ENCODE measurements around the gene RAX2. TPM values are rescaled to one million over a fixed set of nuclear protein-coding genes. Genes with fewer than 3 reads are reported as not detected.
A peak's percentile ranks its signal among the peaks of the same experiment; 100 is the strongest.

RAX2 gene
- total and polyA plus RNA-seq, 2 of the 13 experiments (the other 11 are each of a cell fraction or from before 2014, with no cell fraction given): not detected

DNA sequence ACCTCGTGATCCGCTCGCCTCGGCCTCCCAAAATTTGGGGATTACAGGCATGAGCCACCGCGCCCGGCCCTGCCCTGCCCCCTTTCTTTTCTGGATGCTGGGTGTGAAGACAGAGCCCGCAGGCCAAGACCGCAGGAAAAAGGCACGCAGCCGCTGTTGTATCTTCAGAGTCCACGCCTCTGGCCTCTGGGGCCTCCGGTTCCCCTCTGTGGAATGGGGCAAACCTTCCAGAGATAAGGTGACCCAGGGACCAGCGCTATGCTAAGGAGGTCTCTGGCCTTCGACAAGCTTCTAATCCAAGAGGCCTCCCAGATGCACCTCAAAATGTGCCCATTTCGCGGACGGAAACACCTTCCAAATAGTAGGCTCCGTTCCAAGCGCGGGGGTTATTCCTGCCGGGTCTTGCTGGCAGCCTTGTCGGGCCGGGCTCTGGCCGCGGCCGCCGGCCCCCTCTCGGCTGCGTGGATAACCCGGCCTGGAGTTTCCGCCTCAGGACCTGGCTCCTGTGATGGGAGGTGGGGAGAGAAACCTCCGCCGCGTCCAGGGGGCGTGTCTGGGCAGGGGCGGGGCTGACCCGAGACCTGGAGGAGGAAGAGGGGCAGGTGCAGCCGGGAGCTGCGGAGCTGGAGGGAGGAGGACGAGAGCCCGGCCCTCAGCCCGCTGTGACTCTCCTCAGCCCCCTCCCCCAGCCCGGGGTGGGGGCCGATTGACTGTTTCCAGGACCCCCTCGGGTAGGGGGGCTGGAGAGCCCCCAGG, 50.7 kb downstream of the RAX2 start (continued):
- TF ChIP-seq, protein P1, sequence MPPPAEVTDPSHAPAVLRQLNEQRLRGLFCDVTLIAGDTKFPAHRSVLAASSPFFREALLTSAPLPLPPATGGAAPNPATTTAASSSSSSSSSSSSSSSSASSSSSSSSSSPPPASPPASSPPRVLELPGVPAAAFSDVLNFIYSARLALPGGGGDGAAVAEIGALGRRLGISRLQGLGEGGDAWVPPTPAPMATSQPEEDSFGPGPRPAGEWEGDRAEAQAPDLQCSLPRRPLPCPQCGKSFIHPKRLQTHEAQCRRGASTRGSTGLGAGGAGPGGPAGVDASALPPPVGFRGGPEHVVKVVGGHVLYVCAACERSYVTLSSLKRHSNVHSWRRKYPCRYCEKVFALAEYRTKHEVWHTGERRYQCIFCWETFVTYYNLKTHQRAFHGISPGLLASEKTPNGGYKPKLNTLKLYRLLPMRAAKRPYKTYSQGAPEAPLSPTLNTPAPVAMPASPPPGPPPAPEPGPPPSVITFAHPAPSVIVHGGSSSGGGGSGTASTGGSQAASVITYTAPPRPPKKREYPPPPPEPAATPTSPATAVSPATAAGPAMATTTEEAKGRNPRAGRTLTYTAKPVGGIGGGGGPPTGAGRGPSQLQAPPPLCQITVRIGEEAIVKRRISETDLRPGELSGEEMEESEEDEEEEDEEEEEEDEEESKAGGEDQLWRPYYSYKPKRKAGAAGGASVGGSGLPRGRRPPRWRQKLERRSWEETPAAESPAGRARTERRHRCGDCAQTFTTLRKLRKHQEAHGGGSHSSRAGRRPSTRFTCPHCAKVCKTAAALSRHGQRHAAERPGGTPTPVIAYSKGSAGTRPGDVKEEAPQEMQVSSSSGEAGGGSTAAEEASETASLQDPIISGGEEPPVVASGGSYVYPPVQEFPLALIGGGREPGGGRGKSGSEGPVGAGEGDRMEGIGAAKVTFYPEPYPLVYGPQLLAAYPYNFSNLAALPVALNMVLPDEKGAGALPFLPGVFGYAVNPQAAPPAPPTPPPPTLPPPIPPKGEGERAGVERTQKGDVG (CRISPR knock-in tag; IDR thresholded peaks at IDR 0.05; ENCODE audit: borderline replicate concordance): 0 out of 2 replicates have a peak, but pooled peaks have one; percentile 32
- 0 out of 2 replicates have a peak, but pooled peaks have one; percentile 24 for TF ChIP-seq SRY (CRISPR knock-in tag; IDR thresholded peaks at IDR 0.05)
- TF ChIP-seq ADNP (CRISPR knock-in tag; IDR thresholded peaks at IDR 0.05): peak; percentile 98
- TF ChIP-seq ZNF749 (CRISPR knock-in tag; IDR thresholded peaks at IDR 0.05; ENCODE audit: borderline replicate concordance): 0 out of 2 replicates have a peak, but pooled peaks have one; percentile 43
- TF ChIP-seq, protein P2, sequence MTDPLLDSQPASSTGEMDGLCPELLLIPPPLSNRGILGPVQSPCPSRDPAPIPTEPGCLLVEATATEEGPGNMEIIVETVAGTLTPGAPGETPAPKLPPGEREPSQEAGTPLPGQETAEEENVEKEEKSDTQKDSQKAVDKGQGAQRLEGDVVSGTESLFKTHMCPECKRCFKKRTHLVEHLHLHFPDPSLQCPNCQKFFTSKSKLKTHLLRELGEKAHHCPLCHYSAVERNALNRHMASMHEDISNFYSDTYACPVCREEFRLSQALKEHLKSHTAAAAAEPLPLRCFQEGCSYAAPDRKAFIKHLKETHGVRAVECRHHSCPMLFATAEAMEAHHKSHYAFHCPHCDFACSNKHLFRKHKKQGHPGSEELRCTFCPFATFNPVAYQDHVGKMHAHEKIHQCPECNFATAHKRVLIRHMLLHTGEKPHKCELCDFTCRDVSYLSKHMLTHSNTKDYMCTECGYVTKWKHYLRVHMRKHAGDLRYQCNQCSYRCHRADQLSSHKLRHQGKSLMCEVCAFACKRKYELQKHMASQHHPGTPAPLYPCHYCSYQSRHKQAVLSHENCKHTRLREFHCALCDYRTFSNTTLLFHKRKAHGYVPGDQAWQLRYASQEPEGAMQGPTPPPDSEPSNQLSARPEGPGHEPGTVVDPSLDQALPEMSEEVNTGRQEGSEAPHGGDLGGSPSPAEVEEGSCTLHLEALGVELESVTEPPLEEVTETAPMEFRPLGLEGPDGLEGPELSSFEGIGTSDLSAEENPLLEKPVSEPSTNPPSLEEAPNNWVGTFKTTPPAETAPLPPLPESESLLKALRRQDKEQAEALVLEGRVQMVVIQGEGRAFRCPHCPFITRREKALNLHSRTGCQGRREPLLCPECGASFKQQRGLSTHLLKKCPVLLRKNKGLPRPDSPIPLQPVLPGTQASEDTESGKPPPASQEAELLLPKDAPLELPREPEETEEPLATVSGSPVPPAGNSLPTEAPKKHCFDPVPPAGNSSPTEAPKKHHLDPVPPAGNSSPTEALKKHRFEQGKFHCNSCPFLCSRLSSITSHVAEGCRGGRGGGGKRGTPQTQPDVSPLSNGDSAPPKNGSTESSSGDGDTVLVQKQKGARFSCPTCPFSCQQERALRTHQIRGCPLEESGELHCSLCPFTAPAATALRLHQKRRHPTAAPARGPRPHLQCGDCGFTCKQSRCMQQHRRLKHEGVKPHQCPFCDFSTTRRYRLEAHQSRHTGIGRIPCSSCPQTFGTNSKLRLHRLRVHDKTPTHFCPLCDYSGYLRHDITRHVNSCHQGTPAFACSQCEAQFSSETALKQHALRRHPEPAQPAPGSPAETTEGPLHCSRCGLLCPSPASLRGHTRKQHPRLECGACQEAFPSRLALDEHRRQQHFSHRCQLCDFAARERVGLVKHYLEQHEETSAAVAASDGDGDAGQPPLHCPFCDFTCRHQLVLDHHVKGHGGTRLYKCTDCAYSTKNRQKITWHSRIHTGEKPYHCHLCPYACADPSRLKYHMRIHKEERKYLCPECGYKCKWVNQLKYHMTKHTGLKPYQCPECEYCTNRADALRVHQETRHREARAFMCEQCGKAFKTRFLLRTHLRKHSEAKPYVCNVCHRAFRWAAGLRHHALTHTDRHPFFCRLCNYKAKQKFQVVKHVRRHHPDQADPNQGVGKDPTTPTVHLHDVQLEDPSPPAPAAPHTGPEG (CRISPR knock-in tag; IDR thresholded peaks at IDR 0.05): no peak
- TF ChIP-seq IKZF1 (IDR thresholded peaks at IDR 0.05): no peak
- TF ChIP-seq ARNT (IDR thresholded peaks at IDR 0.05): no peak
- 0 out of 2 replicates have a peak, but pooled peaks have one; percentile 46 for TF ChIP-seq ZNF331 (CRISPR knock-in tag; IDR thresholded peaks at IDR 0.05)
- no peak for TF ChIP-seq TP53 (CRISPR knock-in tag; conservative IDR thresholded peaks at IDR 0.05)
- TF ChIP-seq CREM (IDR thresholded peaks at IDR 0.05): no peak
- TF ChIP-seq CREM (CRISPR knock-in tag; IDR thresholded peaks at IDR 0.05): no peak
- no peak for TF ChIP-seq ZNF839 (CRISPR knock-in tag; IDR thresholded peaks at IDR 0.05; ENCODE audit: borderline replicate concordance)
- TF ChIP-seq RFXANK (CRISPR knock-in tag; IDR thresholded peaks at IDR 0.05): no peak
- TF ChIP-seq, protein P3, sequence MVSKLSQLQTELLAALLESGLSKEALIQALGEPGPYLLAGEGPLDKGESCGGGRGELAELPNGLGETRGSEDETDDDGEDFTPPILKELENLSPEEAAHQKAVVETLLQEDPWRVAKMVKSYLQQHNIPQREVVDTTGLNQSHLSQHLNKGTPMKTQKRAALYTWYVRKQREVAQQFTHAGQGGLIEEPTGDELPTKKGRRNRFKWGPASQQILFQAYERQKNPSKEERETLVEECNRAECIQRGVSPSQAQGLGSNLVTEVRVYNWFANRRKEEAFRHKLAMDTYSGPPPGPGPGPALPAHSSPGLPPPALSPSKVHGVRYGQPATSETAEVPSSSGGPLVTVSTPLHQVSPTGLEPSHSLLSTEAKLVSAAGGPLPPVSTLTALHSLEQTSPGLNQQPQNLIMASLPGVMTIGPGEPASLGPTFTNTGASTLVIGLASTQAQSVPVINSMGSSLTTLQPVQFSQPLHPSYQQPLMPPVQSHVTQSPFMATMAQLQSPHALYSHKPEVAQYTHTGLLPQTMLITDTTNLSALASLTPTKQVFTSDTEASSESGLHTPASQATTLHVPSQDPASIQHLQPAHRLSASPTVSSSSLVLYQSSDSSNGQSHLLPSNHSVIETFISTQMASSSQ (IDR thresholded peaks at IDR 0.05; ENCODE audit: low read depth): no peak
- TF ChIP-seq, protein P3 (CRISPR knock-in tag; IDR thresholded peaks at IDR 0.05; ENCODE audit: borderline replicate concordance): peak; percentile 39; the same call in 1 of the 2 replicates
- TF ChIP-seq HMG20B (CRISPR knock-in tag; conservative IDR thresholded peaks at IDR 0.05): no peak
- 0 out of 2 replicates have a peak, but pooled peaks have one; percentile 65 for TF ChIP-seq TARDBP (CRISPR knock-in tag; IDR thresholded peaks at IDR 0.05)
